Right lung (tissue), 5 donors: ENCODE results near the gene ZNF837. TPM values are rescaled to one million over a fixed set of nuclear protein-coding genes. Genes with fewer than 3 reads are reported as not detected.

ENCODE experiments used
- DNase-seq, 2 donors: peaks; one replicate each; pipeline ENCODE4 v3.0.0-alpha.2; 2013
- polyA plus RNA-seq, 5 donors: library from polyadenylated mRNA; unstranded; fragments of 120-200 nt; gene quantifications; one replicate each; pipeline versions ENCODE4 v1.2.1 to v1.2.3, GENCODE V29; 2013; ENCODE audit warnings: inconsistent platforms in 1 of 5, low replicate concordance in 1 of 5; ENCODE audit not compliant: insufficient read length in 5 of 5, insufficient read depth in 1 of 5

Gene ZNF837
- polyA plus RNA-seq, 5 donors: 1.4 to 4.2 (median 2.2) TPM

GRCh38 chr19:58372311-58373133 lies 8.3 kb downstream of the ZNF837 start:
- DNase-seq: no peak

- no peak for DNase-seq
Measured at GRCh38 chr19:58368561-58369360, 12.1 kb downstream of the ZNF837 start.

GRCh38 chr19:58367698-58368454 lies 13.0 kb downstream of the ZNF837 start:
- DNase-seq: no peak

GRCh38 chr19:58366585-58367430 lies 14.0 kb downstream of the ZNF837 start:
- DNase-seq: no peak

GRCh38 chr19:58364146-58364545 lies 16.7 kb downstream of the ZNF837 start:
- no peak for DNase-seq

GRCh38 chr19:58362272-58362994 lies 18.4 kb downstream of the ZNF837 start, which contains the start of gene ZNF497:
Gene ZNF497, minus strand, starts transcription at chr19:58362751. Its CDS starts 5,116 bp downstream, at chr19:58357635.
- peak; percentile 98 to 99 for DNase-seq

GRCh38 chr19:58361900-58362271 lies 18.9 kb downstream of the ZNF837 start:
- no peak for DNase-seq

GRCh38 chr19:58357481-58358145 lies 23.2 kb downstream of the ZNF837 start:
- DNase-seq: no peak

GRCh38 chr19:58356766-58357480 lies 23.9 kb downstream of the ZNF837 start:
- peak; percentile 16 to 46 for DNase-seq

- DNase-seq: peak; percentile 37 to 59
Measured at GRCh38 chr19:58355908-58356765, 24.7 kb downstream of the ZNF837 start.

GRCh38 chr19:58355215-58355796 lies 25.5 kb downstream of the ZNF837 start:
- DNase-seq: no peak

GRCh38 chr19:58354478-58355030 lies 26.3 kb downstream of the ZNF837 start:
- no peak for DNase-seq

- DNase-seq: no peak
Measured at GRCh38 chr19:58353717-58354477, 26.9 kb downstream of the ZNF837 start.

GRCh38 chr19:58352760-58353671 lies 27.8 kb downstream of the ZNF837 start, which contains the start of gene A1BG:
Gene A1BG, minus strand, starts transcription at chr19:58353492. Its CDS starts 55 bp downstream, at chr19:58353437.
- DNase-seq: no peak
